Kasumi-1 (cell line): Measurements from ENCODE around the gene PDZD2.
"Not testable (repeated sequence)": the region's sequence is repeated elsewhere in the genome, so short reads cannot be mapped to it uniquely, and the experiment has no call there.

Experiments
- DNase-seq, 2 experiments: peaks; one replicate each; lab custom pipeline; 2025; lab: John Stamatoyannopoulos, UW

Gene PDZD2

GRCh38 chr5:32100691-32101302, 461.9 kb downstream of the PDZD2 start:
- no peak for DNase-seq

GRCh38 chr5:32102254-32102986, 463.5 kb downstream of the PDZD2 start:
- DNase-seq = no peak

GRCh38 chr5:32103521-32103920, 464.6 kb downstream of the PDZD2 start:
- no peak for DNase-seq

- no peak for DNase-seq
Measured at GRCh38 chr5:32107291-32107690, 468.4 kb downstream of the PDZD2 start.

GRCh38 chr5:32108167-32108566, 469.2 kb downstream of the PDZD2 start:
- DNase-seq = no peak

- no peak for DNase-seq
Measured at GRCh38 chr5:32109236-32109635, 470.3 kb downstream of the PDZD2 start.

- no peak for DNase-seq
Measured at GRCh38 chr5:32110111-32110696, 471.3 kb downstream of the PDZD2 start.

GRCh38 chr5:32115985-32116384, 477.1 kb downstream of the PDZD2 start:
- no peak for DNase-seq

- no peak for DNase-seq
Measured at GRCh38 chr5:32116574-32117313, 477.8 kb downstream of the PDZD2 start.

GRCh38 chr5:32118922-32119321, 480.0 kb downstream of the PDZD2 start:
- not testable (repeated sequence) for DNase-seq

- no peak for DNase-seq
Measured at GRCh38 chr5:32123058-32123805, 484.3 kb downstream of the PDZD2 start.

GRCh38 chr5:32123889-32124676, 485.2 kb downstream of the PDZD2 start:
- no peak for DNase-seq

GRCh38 chr5:32126691-32127090, 487.8 kb downstream of the PDZD2 start:
- DNase-seq = no peak

GRCh38 chr5:32127711-32128110, 488.8 kb downstream of the PDZD2 start:
- no peak for DNase-seq

- DNase-seq = no peak
Measured at GRCh38 chr5:32129074-32129598, 490.2 kb downstream of the PDZD2 start.

- DNase-seq = no peak
Measured at GRCh38 chr5:32130865-32131264, 491.9 kb downstream of the PDZD2 start.

GRCh38 chr5:32131604-32132003, 492.7 kb downstream of the PDZD2 start:
- DNase-seq = no peak

GRCh38 chr5:32132757-32133156, 493.8 kb downstream of the PDZD2 start:
- no peak for DNase-seq

- no peak for DNase-seq
Measured at GRCh38 chr5:32135086-32135485, 496.2 kb downstream of the PDZD2 start.

GRCh38 chr5:32136342-32136741, 497.4 kb downstream of the PDZD2 start:
- DNase-seq = no peak
